ENCODE measurements around the gene NFU1. TPM values are rescaled to one million over a fixed set of nuclear protein-coding genes. Genes with fewer than 3 reads are reported as not detected.

Gene NFU1
- total and polyA plus RNA-seq, 2 of the 13 experiments (the other 11 are each of a cell fraction or from before 2014, with no cell fraction given), result 39.1 to 84.0 TPM

GRCh38 chr2:69359371-69359770 lies 77.9 kb downstream of the NFU1 start (continued):
- TF ChIP-seq ZNF142 (CRISPR knock-in tag; IDR thresholded peaks at IDR 0.05) (no peak), RELA (CRISPR knock-in tag; IDR thresholded peaks at IDR 0.05) (no peak), NKX3-1 (CRISPR knock-in tag; IDR thresholded peaks at IDR 0.05) (no peak)

- ATAC-seq (no peak), FAIRE-seq (no peak), DNase-seq (ENCODE audit: low spot score) (no peak)
- no peak for TF ChIP-seq ZNF326 (CRISPR knock-in tag; IDR thresholded peaks at IDR 0.05; ENCODE audit: borderline replicate concordance)
- TF ChIP-seq SSRP1 (CRISPR knock-in tag; IDR thresholded peaks at IDR 0.05), result no peak
- no peak for TF ChIP-seq ZNF414 (CRISPR knock-in tag; IDR thresholded peaks at IDR 0.05)
- no peak for TF ChIP-seq TEF (CRISPR knock-in tag; IDR thresholded peaks at IDR 0.05)
- TF ChIP-seq PCBP2 (optimal IDR thresholded peaks at IDR 0.05; ENCODE audit: low read depth, low read length, poor library complexity, severe bottlenecking), result no peak
- no peak for TF ChIP-seq EZH2 (conservative IDR thresholded peaks at IDR 0.05; ENCODE audit: low read depth, low read length)
- no peak for TF ChIP-seq ZNF224 (CRISPR knock-in tag; IDR thresholded peaks at IDR 0.05)
- in situ Hi-C loops (cut with HindIII; ENCODE audit: extremely low pct_ligation_motif_present, low pct_unique_long_range_greater_than_20kb), result no loop called here
- Histone ChIP-seq H3K36me3 (replicated peaks in 1 of 2; ENCODE audit: control insufficient read depth in 1 of 2, insufficient read depth in 2 of 2, low read length in 2 of 2) (peaks cover 32 to 81% of the 10 kb centered on the region in 2 experiments), H3K27me3 (ENCODE audit: control insufficient read depth in 1 of 2, insufficient read depth in 2 of 2, low read length in 2 of 2) (no peaks in the 10 kb centered on the region), H3K9me3 (ENCODE audit: low read length) (no peaks in the 10 kb centered on the region), H3K79me2 (ENCODE audit: insufficient read depth, low read length) (no peaks in the 10 kb centered on the region), H3K27ac (ENCODE audit: extremely low read length, insufficient read depth, low read length) (no peak overlapping the region), H3K4me2 (ENCODE audit: low read depth, low read length) (no peak overlapping the region), H4K20me1 (ENCODE audit: insufficient read depth, low read length) (no peaks in the 10 kb centered on the region; the same call in 1 of the 2 replicates), H3K9ac (ENCODE audit: insufficient read depth, low read depth, low read length) (no peak overlapping the region), H3K4me3 (replicated peaks in 1 of 3; ENCODE audit: insufficient read depth in 1 of 3, low read depth in 2 of 3, low read length in 3 of 3) (no peak overlapping the region), H3K4me1 (ENCODE audit: insufficient read depth, low read length) (peaks cover 30% of the 10 kb centered on the region), H2AFZ (ENCODE audit: low read length) (no peak overlapping the region)
- POLR2A ChIA-PET, result interaction anchor here (1.0 kb wide), 1 partner anchor 10 kb away, joined by 3 read pairs; no protein-coding TSS in a partner anchor
- no TSS peak for BruUV-seq (replicated peaks)
- CTCF ChIA-PET (ENCODE audit: low intra/inter-chr PET ratio, low total read pairs), result no interaction called here
- intact Hi-C loops (cut with micrococcal nuclease; ENCODE audit: unreplicated experiment), result no loop called here
- 98% methylated on average over 3 of the region's 3 CpGs for WGBS (ENCODE audit: low lambda C conversion rate)
Measured at GRCh38 chr2:69358914-69359313, 78.3 kb downstream of the NFU1 start.

Measured in HepG2 (cell line).